ENCODE measurements around the gene GLRX. TPM values are rescaled to one million over a fixed set of nuclear protein-coding genes. Genes with fewer than 3 reads are reported as not detected.

GLRX gene
- total RNA-seq, 4 donors from 2014 or later, result 20.2 to 65.3 (median 41.3) TPM

- Histone ChIP-seq H3K4me1 (peaks cover 0 to 15% (median 3%) of the 10 kb centered on the region in 3 donors), H3K36me3 (no peaks in the 10 kb centered on the region), H3K27me3 (no peaks in the 10 kb centered on the region), H3K4me3 (no peak overlapping the region), H3K9me3 (no peaks in the 10 kb centered on the region), H3K27ac (peak overlapping the region in 2 of 4 donors; percentile 45 to 63)
- WGBS, 2 donors (ENCODE audit: low coverage in 1 of 2), result 60 to 62% methylated on average over 2 to 3 of the region's 3 CpGs
- TF ChIP-seq POLR2AphosphoS5 (IDR thresholded peaks at IDR 0.05), result no peak
- ATAC-seq, result peak; percentile 33
Measured at GRCh38 chr5:95843733-95844223, 21.3 kb upstream of the GLRX start.

- no peak overlapping the region for H3K4me3 ChIP-seq
- no peaks in the 10 kb centered on the region for H3K36me3 ChIP-seq
- H3K4me1 ChIP-seq, result peaks cover 0 to 15% (median 3%) of the 10 kb centered on the region in 3 donors
- TF ChIP-seq EP300 (IDR thresholded peaks at IDR 0.05), result no peak
- TF ChIP-seq, protein P1, sequence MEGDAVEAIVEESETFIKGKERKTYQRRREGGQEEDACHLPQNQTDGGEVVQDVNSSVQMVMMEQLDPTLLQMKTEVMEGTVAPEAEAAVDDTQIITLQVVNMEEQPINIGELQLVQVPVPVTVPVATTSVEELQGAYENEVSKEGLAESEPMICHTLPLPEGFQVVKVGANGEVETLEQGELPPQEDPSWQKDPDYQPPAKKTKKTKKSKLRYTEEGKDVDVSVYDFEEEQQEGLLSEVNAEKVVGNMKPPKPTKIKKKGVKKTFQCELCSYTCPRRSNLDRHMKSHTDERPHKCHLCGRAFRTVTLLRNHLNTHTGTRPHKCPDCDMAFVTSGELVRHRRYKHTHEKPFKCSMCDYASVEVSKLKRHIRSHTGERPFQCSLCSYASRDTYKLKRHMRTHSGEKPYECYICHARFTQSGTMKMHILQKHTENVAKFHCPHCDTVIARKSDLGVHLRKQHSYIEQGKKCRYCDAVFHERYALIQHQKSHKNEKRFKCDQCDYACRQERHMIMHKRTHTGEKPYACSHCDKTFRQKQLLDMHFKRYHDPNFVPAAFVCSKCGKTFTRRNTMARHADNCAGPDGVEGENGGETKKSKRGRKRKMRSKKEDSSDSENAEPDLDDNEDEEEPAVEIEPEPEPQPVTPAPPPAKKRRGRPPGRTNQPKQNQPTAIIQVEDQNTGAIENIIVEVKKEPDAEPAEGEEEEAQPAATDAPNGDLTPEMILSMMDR (IDR thresholded peaks at IDR 0.05), result peak in 1 of 4 experiments; percentile 23
- no peaks in the 10 kb centered on the region for H3K9me3 ChIP-seq
- no peaks in the 10 kb centered on the region for H3K27me3 ChIP-seq
- peak overlapping the region in 2 of 4 donors; percentile 60 to 63 for H3K27ac ChIP-seq
- ATAC-seq, result peak; percentile 7
- 77 to 84% methylated on average over 7 to 10 of the region's 11 CpGs for whole genome bisulfite sequencing, 2 donors (ENCODE audit: low coverage in 1 of 2)
Measured at GRCh38 chr5:95842854-95843544, 20.5 kb upstream of the GLRX start.

DNA sequence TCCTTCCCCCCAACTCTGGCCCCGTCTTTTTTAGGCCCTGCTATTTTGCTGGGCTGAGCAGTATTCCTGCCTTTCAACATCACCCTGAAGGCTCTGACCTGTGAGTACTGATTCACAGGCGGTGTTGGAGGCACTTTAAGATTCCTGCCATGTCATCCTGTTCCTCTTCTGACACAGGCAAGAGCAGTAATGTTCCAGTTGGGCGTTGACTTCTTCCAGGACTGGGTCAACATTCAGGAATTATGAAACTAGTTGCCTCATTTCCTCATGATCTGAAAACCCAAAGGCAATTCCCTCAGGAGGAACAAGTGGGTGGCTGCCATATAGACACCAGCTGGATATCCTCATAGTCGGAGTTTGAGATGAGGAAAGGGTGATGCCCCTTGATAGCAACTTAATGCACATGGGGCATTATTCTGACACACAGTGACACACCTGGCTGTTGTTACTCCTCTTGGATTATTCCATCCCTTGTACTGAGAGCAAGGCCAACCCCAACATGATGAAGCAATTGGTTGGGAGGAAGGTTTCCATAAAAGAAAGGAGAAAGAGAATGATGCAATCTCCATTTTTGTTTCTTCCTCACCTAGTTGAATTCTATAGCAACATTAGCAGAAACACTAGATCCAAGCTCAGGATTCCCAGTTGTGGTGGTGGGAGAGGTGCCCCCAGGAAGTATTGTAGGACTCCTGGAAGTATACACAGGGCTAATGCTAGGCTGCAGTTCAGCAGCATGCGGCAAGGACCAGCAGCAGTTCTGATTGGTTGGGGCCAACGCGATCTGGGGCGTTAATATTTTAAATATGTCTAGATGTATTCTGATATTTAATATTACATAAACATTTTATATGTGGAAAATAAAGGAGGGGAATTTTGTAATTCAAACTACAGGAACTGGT, 19.6 kb upstream of the GLRX start:
- Histone ChIP-seq H3K4me1 (peaks cover 0 to 15% (median 3%) of the 10 kb centered on the region in 3 donors), H3K27ac (peak overlapping the region in 3 of 4 donors; percentile 55 to 63 (median 60)), H3K9me3 (no peaks in the 10 kb centered on the region), H3K36me3 (no peaks in the 10 kb centered on the region), H3K27me3 (no peaks in the 10 kb centered on the region), H3K4me3 (no peak overlapping the region)
- ATAC-seq, result peak; percentile 95
- no peak for TF ChIP-seq POLR2A (IDR thresholded peaks at IDR 0.05)
- TF ChIP-seq POLR2AphosphoS5 (IDR thresholded peaks at IDR 0.05), result peak; percentile 78
- no peak for TF ChIP-seq EP300 (IDR thresholded peaks at IDR 0.05)
- TF ChIP-seq, protein P1 (IDR thresholded peaks at IDR 0.05), result no peak
- 83 to 98% methylated on average over 5 to 7 of the region's 8 CpGs for WGBS, 2 donors (ENCODE audit: low coverage in 1 of 2)

GRCh38 chr5:95840956-95841705, 18.6 kb upstream of the GLRX start:
- peaks cover 0 to 18% (median 3%) of the 10 kb centered on the region in 3 donors for H3K4me1 ChIP-seq
- WGBS, 2 donors (ENCODE audit: low coverage in 1 of 2), result 71 to 100% methylated on average over 1 of the region's 1 CpG
- ATAC-seq, result no peak
- H3K9me3 ChIP-seq, result no peaks in the 10 kb centered on the region
- H3K4me3 ChIP-seq, result no peak overlapping the region
- H3K27ac ChIP-seq, result peak overlapping the region in 3 of 4 donors; percentile 17 to 63 (median 60)
- no peaks in the 10 kb centered on the region for H3K36me3 ChIP-seq
- H3K27me3 ChIP-seq, result no peaks in the 10 kb centered on the region
- TF ChIP-seq POLR2AphosphoS5 (IDR thresholded peaks at IDR 0.05), result no peak
- TF ChIP-seq POLR2A (IDR thresholded peaks at IDR 0.05), result no peak
- TF ChIP-seq EP300 (IDR thresholded peaks at IDR 0.05), result no peak
- TF ChIP-seq, protein P1 (IDR thresholded peaks at IDR 0.05), result no peak

GRCh38 chr5:95839658-95840057, 17.1 kb upstream of the GLRX start:
- no peak overlapping the region for H3K27ac ChIP-seq
- no peak for ATAC-seq

More at GRCh38 chr5:95839658-95840057, 17.1 kb upstream of the GLRX start:
- Histone ChIP-seq H3K4me3 (no peak overlapping the region), H3K9me3 (no peaks in the 10 kb centered on the region), H3K4me1 (peaks cover 0 to 24% (median 3%) of the 10 kb centered on the region in 3 donors), H3K36me3 (no peaks in the 10 kb centered on the region), H3K27me3 (no peaks in the 10 kb centered on the region)
- no peak for TF ChIP-seq POLR2A (IDR thresholded peaks at IDR 0.05)
- TF ChIP-seq POLR2AphosphoS5 (IDR thresholded peaks at IDR 0.05), result no peak
- TF ChIP-seq EP300 (IDR thresholded peaks at IDR 0.05), result no peak
- WGBS, 2 donors (ENCODE audit: low coverage in 1 of 2), result 80% methylated on average over 1 of the region's 2 CpGs; no CpG with 5 or more reads in 1 of the 2 donors

Data from gastroesophageal sphincter (tissue), 4 donors.